ENCODE results near the gene ADRA2A. TPM values are rescaled to one million over a fixed set of nuclear protein-coding genes. Genes with fewer than 3 reads are reported as not detected.

ADRA2A gene
- total RNA-seq (1 to 10 TPM in 1 of 2 donors, not detected in 1; 1.9 TPM), total RNA-seq (0 to 0.08 reads per million in 2 donors)

DNA sequence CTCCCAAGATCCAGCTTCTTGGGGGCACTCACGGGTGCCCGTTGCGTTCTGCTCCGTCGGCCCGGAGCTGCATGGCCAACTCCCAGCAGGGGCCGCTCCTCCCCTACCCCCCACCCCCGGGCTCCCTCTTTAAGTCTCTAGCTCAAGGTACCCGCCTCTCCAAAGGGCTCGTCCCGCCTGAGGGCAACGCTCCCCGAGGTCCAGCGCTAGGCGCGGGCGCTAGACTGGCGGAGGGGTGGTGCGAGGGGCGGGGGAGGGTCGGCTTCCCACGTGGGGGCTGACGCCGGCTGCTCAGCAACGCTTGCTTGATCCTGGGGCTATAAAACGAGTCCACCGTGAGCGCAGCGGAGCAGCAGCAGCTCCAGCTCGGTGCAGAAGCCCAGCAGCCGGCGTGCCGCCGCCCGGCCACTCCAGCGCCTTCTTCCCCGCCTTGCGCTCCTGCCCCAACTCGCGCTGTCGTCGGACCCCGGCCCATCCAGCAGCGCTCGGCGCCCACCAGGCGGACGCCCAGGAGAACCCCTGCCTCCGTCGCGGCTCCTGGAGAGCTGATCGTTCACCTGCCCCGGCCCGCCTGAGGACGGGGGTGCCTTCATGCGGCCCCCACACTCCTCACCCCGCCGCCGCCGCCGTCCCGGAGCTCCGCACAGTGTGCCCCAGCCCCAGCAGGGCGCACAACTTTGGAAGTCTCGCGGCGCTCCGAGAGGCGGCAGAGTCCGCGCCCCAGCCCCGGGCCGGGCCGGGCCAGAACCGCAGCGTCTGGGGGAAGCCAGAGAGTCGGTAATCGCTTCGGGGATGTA lies at the start of gene ADRA2A:
TSS of gene ADRA2A (plus strand) at position 348 of the 797 bp plus-strand sequence. CDS start 968 bp downstream, outside the sequence.
- DNase-seq (no peak), ATAC-seq (peak; percentile 35)
- Mint-ChIP-seq H3K4me3 (peak within 1 kb of the TSS; percentile 88), H3K36me3 (ENCODE audit: low read depth) (peaks cover 3% of the 10 kb centered on the region), H3K27ac (no peak within 1 kb of the TSS), H3K27me3 (peaks cover 69% of the 10 kb centered on the region), H3K4me1 (peaks cover 15% of the 10 kb centered on the region)
- H3K9me3 ChIP-seq (ENCODE audit: control insufficient read depth, low read length, poor library complexity, severe bottlenecking), result no peaks in the 10 kb centered on the region

- H3K4me3 Mint-ChIP-seq, result no peak overlapping the region
- H3K27ac Mint-ChIP-seq, result no peak overlapping the region
- H3K36me3 Mint-ChIP-seq (ENCODE audit: low read depth), result peaks cover 4% of the 10 kb centered on the region
These were observed 46.6 kb upstream of the ADRA2A start for GRCh38 chr10:111030042-111030750.

DNA sequence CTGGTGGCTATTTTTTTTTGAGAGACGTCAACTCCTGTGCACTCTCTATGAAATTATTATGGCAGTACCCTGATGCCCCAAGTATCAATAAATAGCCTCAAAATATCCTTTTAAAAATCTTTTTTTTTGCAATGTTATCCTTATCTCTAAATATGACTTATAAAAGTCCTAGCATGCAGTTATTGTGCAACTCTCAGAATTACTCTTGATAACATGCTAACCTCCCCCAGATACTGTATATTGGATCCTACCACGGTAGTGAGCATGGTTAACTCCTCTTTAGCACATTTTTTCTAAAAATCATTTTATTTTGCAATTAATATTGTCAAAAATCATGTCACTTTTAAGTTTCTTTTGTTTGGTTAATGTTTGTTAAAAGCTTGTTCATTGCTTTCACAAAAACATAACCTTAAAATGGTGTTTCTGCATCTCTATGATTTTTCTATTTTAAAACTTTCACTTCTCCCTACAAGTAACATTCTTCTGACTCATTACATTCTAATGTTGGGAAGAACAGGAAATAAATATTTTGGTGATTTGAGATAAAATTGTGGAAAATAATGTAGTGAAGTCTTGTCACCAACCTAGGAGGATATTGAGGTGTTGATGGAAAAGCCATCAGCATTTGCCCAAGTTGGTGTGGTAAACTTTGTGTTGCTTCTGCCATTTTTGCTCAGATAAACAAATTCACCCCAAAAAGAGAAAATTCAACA lies 42.1 kb upstream of the ADRA2A start:
- peaks cover 13% of the 10 kb centered on the region for H3K9me3 ChIP-seq (ENCODE audit: control insufficient read depth, low read length, poor library complexity, severe bottlenecking)
- no peaks in the 10 kb centered on the region for H3K36me3 Mint-ChIP-seq (ENCODE audit: low read depth)
- no peak overlapping the region for H3K27ac Mint-ChIP-seq
- H3K4me1 Mint-ChIP-seq, result no peaks in the 10 kb centered on the region
- DNase-seq (no peak), ATAC-seq (no peak)
- no peak overlapping the region for H3K4me3 Mint-ChIP-seq
- H3K27me3 Mint-ChIP-seq, result no peaks in the 10 kb centered on the region

More at GRCh38 chr10:111030042-111030750, 46.6 kb upstream of the ADRA2A start:
- DNase-seq, result no peak
- H3K9me3 ChIP-seq (ENCODE audit: control insufficient read depth, low read length, poor library complexity, severe bottlenecking), result peaks cover 5% of the 10 kb centered on the region
- no peak for ATAC-seq
- Mint-ChIP-seq H3K4me1 (no peaks in the 10 kb centered on the region), H3K27me3 (no peaks in the 10 kb centered on the region)

- H3K27me3 Mint-ChIP-seq, result no peaks in the 10 kb centered on the region
These were observed 41.3 kb upstream of the ADRA2A start for GRCh38 chr10:111035542-111035941.

DNA sequence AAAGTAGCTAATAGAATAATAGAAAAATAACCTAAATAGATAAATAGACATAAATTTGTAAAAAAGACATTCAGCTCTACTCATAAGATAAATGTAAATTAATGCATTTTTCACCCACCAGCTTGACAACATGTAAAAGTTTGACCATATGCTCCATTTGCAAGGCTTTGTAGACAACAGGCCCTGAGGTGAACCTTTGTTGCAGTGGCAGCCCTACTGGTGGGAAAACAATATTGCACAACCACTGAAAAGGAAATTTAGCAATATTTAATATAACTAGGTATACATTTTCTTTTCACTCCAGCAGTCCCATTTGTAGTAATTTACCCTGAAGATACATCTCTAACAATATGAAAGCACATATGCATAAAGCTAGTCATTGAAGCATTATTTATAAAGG lies 39.0 kb upstream of the ADRA2A start:
- H3K27me3 Mint-ChIP-seq, result no peaks in the 10 kb centered on the region
- H3K4me3 Mint-ChIP-seq, result no peak overlapping the region
- ATAC-seq, result no peak
- no peaks in the 10 kb centered on the region for H3K4me1 Mint-ChIP-seq
- peaks cover 14% of the 10 kb centered on the region for H3K9me3 ChIP-seq (ENCODE audit: control insufficient read depth, low read length, poor library complexity, severe bottlenecking)
- DNase-seq, result no peak
- H3K27ac Mint-ChIP-seq, result no peak overlapping the region
- peaks cover 2% of the 10 kb centered on the region for H3K36me3 Mint-ChIP-seq (ENCODE audit: low read depth)

More at GRCh38 chr10:111035542-111035941, 41.3 kb upstream of the ADRA2A start:
- H3K9me3 ChIP-seq (ENCODE audit: control insufficient read depth, low read length, poor library complexity, severe bottlenecking), result peaks cover 14% of the 10 kb centered on the region
- DNase-seq (no peak), ATAC-seq (no peak)
- H3K4me1 Mint-ChIP-seq, result no peaks in the 10 kb centered on the region
- H3K27ac Mint-ChIP-seq, result no peak overlapping the region
- no peak overlapping the region for H3K4me3 Mint-ChIP-seq
- H3K36me3 Mint-ChIP-seq (ENCODE audit: low read depth), result no peaks in the 10 kb centered on the region

DNA sequence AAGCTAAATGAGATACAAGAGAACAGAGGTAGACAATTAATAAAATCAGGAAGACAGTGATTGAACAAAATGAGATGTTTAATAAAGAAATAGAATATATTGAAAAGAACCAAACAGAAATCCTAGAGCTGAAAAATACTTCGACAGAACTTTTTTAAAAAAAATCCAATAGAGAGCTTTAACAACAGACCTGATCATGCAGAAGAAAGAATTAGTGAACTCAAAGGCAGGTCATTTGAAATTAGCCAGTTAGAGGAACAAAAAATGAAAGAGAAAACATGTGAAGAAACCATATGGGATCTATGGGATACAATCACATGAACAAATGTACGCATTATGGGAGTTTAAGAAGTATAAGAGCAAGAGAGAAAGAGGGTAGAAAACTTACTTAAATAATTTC lies 37.3 kb upstream of the ADRA2A start:
- Mint-ChIP-seq H3K4me1 (no peaks in the 10 kb centered on the region), H3K27ac (no peak overlapping the region), H3K4me3 (no peak overlapping the region), H3K27me3 (no peaks in the 10 kb centered on the region), H3K36me3 (ENCODE audit: low read depth) (peaks cover 2% of the 10 kb centered on the region)
- no peak for ATAC-seq
- DNase-seq, result no peak
- peaks cover 9% of the 10 kb centered on the region for H3K9me3 ChIP-seq (ENCODE audit: control insufficient read depth, low read length, poor library complexity, severe bottlenecking)

GRCh38 chr10:111057006-111057405 lies 19.8 kb upstream of the ADRA2A start:
- no peaks in the 10 kb centered on the region for H3K9me3 ChIP-seq (ENCODE audit: control insufficient read depth, low read length, poor library complexity, severe bottlenecking)
- no peaks in the 10 kb centered on the region for H3K4me1 Mint-ChIP-seq
- H3K36me3 Mint-ChIP-seq (ENCODE audit: low read depth), result no peaks in the 10 kb centered on the region
- DNase-seq (no peak), ATAC-seq (no peak)
- H3K27ac Mint-ChIP-seq, result no peak overlapping the region
- no peak overlapping the region for H3K4me3 Mint-ChIP-seq
- peaks cover 20% of the 10 kb centered on the region for H3K27me3 Mint-ChIP-seq

- H3K4me3 Mint-ChIP-seq, result no peak overlapping the region
- no peak for ATAC-seq
- no peaks in the 10 kb centered on the region for H3K9me3 ChIP-seq (ENCODE audit: control insufficient read depth, low read length, poor library complexity, severe bottlenecking)
- H3K36me3 Mint-ChIP-seq (ENCODE audit: low read depth), result no peaks in the 10 kb centered on the region
- H3K4me1 Mint-ChIP-seq, result no peaks in the 10 kb centered on the region
- DNase-seq, result no peak
- H3K27ac Mint-ChIP-seq, result no peak overlapping the region
- H3K27me3 Mint-ChIP-seq, result peaks cover 26% of the 10 kb centered on the region
These were observed 13.4 kb upstream of the ADRA2A start for GRCh38 chr10:111063471-111063870.

- no peaks in the 10 kb centered on the region for H3K9me3 ChIP-seq (ENCODE audit: control insufficient read depth, low read length, poor library complexity, severe bottlenecking)
- Mint-ChIP-seq H3K4me3 (no peak overlapping the region), H3K36me3 (ENCODE audit: low read depth) (peaks cover 5% of the 10 kb centered on the region), H3K27me3 (peaks cover 62% of the 10 kb centered on the region), H3K4me1 (peaks cover 6% of the 10 kb centered on the region), H3K27ac (no peak overlapping the region)
- no peak for ATAC-seq
- DNase-seq, result no peak
These were observed 4.6 kb upstream of the ADRA2A start for GRCh38 chr10:111072232-111072631.

DNA sequence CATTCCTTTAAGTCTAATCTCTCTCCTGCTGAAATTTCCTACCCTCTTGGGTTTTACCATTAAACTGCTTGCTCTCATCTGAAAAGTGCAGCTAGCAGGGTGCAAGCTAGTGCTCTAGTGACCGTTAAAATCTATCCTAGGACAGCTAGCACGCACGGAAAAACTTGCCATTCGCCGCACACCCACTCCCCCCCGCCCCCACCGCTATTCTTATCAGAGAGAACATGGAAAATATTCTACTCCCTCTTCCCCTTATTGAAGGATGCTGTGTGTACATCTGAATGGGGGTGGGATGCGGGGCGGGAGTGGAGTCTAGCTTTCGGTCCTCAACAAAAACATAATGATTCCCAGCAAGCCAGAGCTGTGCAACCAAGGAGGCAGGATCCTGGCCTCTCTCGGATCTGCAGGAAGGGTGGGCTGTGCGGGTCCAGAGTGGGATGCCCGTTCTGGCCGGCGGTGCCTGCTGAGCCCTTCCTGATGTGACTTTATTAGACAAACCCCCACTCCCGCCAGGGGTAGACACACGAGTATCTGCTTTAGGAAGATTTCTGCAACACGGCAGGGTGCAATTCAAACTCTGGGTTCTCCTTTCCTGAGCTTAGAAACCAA lies 1.1 kb upstream of the ADRA2A start:
- H3K27ac Mint-ChIP-seq, result no peak overlapping the region
- ATAC-seq, result no peak
- H3K4me3 Mint-ChIP-seq, result peak overlapping the region; percentile 88
- H3K4me1 Mint-ChIP-seq, result peaks cover 15% of the 10 kb centered on the region
- DNase-seq, result no peak
- peaks cover 72% of the 10 kb centered on the region for H3K27me3 Mint-ChIP-seq
- peaks cover 5% of the 10 kb centered on the region for H3K36me3 Mint-ChIP-seq (ENCODE audit: low read depth)
- no peaks in the 10 kb centered on the region for H3K9me3 ChIP-seq (ENCODE audit: control insufficient read depth, low read length, poor library complexity, severe bottlenecking)

DNA sequence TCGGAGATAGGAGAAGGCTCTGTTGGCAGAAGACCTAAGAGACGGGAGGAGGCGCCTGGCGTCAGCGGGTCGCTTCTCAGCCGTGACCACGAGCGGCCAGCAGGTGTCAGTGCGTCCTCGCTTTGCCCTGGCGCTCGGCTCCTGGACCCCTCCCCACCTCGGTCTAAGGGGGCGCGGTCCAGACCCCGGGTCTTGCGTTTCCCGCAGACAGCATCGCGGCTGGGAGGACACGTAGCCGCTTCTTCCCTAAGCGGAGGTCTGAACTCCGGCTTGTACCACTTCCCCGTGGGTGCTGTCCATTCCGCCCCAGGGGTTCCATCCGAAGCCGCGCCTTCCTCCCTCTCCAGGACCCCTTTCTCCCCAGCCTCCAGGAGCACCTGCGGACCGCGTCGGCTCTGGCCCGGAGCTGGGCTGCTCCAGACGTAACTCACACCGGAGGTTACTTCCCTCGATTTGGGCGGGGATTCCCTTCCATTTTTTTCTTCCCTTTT lies 593 bp upstream of the ADRA2A start:
- peak in 1 of 3 donors; percentile 31 for DNase-seq
- Mint-ChIP-seq H3K4me1 (peaks cover 15% of the 10 kb centered on the region), H3K27ac (no peak overlapping the region), H3K27me3 (peaks cover 69% of the 10 kb centered on the region), H3K4me3 (peak overlapping the region; percentile 88), H3K36me3 (ENCODE audit: low read depth) (peaks cover 4% of the 10 kb centered on the region)
- ATAC-seq, result peak; percentile 73
- no peaks in the 10 kb centered on the region for H3K9me3 ChIP-seq (ENCODE audit: control insufficient read depth, low read length, poor library complexity, severe bottlenecking)

GRCh38 chr10:111077479-111077784 lies 603 bp downstream of the ADRA2A start:
- peaks cover 68% of the 10 kb centered on the region for H3K27me3 Mint-ChIP-seq
- H3K27ac Mint-ChIP-seq, result no peak overlapping the region
- H3K4me3 Mint-ChIP-seq, result peak overlapping the region; percentile 88
- DNase-seq (no peak), ATAC-seq (no peak)
- H3K36me3 Mint-ChIP-seq (ENCODE audit: low read depth), result peaks cover 3% of the 10 kb centered on the region
- H3K9me3 ChIP-seq (ENCODE audit: control insufficient read depth, low read length, poor library complexity, severe bottlenecking), result no peaks in the 10 kb centered on the region
- peaks cover 15% of the 10 kb centered on the region for H3K4me1 Mint-ChIP-seq

Measured in T-helper 17 cell (primary cell).